ENCODE measurements around the gene PTP4A2.

DNA sequence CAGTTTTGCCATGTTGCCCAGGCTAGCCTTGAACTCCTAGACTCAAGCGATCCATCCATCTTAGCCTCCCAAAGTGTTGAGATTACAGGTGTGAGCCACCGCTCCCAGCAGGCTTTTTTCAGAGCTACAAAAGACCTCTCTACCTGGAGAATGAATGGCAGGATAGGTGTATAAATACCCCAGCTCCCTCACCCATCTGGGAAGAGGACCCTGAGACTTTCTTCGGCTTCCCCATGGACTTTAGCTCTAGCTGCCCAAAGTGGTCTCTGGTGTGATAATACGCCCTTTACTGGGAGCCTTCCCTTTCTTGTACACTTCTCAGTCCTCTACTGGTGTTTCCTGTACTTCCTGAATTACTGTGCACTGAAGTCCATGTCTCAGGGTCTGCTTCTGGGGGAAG lies 60.6 kb downstream of the PTP4A2 start:
- no peak for TF ChIP-seq GATA3 (IDR thresholded peaks at IDR 0.05; ENCODE audit: low read depth, low read length)
- no peak for TF ChIP-seq GATA2 (IDR thresholded peaks at IDR 0.05; ENCODE audit: low read depth, low read length)
